Activated naive CD8-positive, alpha-beta T cell treated with anti-CD3 and anti-CD28 coated beads, Interleukin-2, amount 50 U/mL, for 24 hours (primary cell): ENCODE data around the gene CAMK1G.

Experiments
- ATAC-seq: fragments of 150-1000 bp; cut with Tn5 transposase; one replicate; pipeline ENCODE4 v1.10.0; 2021
- DNase-seq: peaks from one replicate; pipeline ENCODE4 v3.0.0; 2021
- H3K27ac Mint-ChIP-seq: one replicate; pipeline ENCODE4 v1.8.0; 2021; ENCODE audit warnings: mild to moderate bottlenecking, mixed read lengths
- H3K27me3 Mint-ChIP-seq: one replicate; pipeline ENCODE4 v1.8.0; 2021; ENCODE audit warnings: mixed read lengths
- H3K36me3 Mint-ChIP-seq: one replicate; pipeline ENCODE4 v1.8.0; 2021; ENCODE audit warnings: low read depth, mixed read lengths
- H3K4me1 Mint-ChIP-seq: one replicate; pipeline ENCODE4 v1.8.0; 2021; ENCODE audit warnings: mixed read lengths
- H3K4me3 Mint-ChIP-seq: one replicate; pipeline ENCODE4 v1.8.0; 2021; ENCODE audit warnings: mild to moderate bottlenecking, moderate library complexity, mixed read lengths
- H3K9me3 Mint-ChIP-seq: one replicate; pipeline ENCODE4 v1.8.0; 2021; ENCODE audit warnings: mixed read lengths

CAMK1G gene

GRCh38 chr1:209659909-209660308 is 76.4 kb downstream of the CAMK1G start:
- no peak overlapping the region for H3K4me3 Mint-ChIP-seq
- H3K9me3 Mint-ChIP-seq: no peaks in the 10 kb centered on the region
- ATAC-seq (peak; percentile 93), DNase-seq (no peak)
- H3K27ac Mint-ChIP-seq: peak overlapping the region; percentile 2
- H3K36me3 Mint-ChIP-seq: peaks cover 4% of the 10 kb centered on the region
- H3K4me1 Mint-ChIP-seq: peaks cover 20% of the 10 kb centered on the region
- peaks cover 16% of the 10 kb centered on the region for H3K27me3 Mint-ChIP-seq

GRCh38 chr1:209661071-209661470 is 77.6 kb downstream of the CAMK1G start:
- DNase-seq (no peak), ATAC-seq (no peak)
- Mint-ChIP-seq H3K4me3 (no peak overlapping the region), H3K36me3 (peaks cover 4% of the 10 kb centered on the region), H3K4me1 (peaks cover 20% of the 10 kb centered on the region), H3K27ac (no peak overlapping the region), H3K9me3 (no peaks in the 10 kb centered on the region), H3K27me3 (peaks cover 14% of the 10 kb centered on the region)

GRCh38 chr1:209662879-209663327 is 79.4 kb downstream of the CAMK1G start:
- H3K4me1 Mint-ChIP-seq: peaks cover 20% of the 10 kb centered on the region
- peaks cover 11% of the 10 kb centered on the region for H3K27me3 Mint-ChIP-seq
- H3K9me3 Mint-ChIP-seq: no peaks in the 10 kb centered on the region
- DNase-seq (no peak), ATAC-seq (no peak)
- H3K4me3 Mint-ChIP-seq: no peak overlapping the region
- H3K36me3 Mint-ChIP-seq: peaks cover 4% of the 10 kb centered on the region
- no peak overlapping the region for H3K27ac Mint-ChIP-seq
